ENCODE data around the gene ZNF503. TPM values are rescaled to one million over a fixed set of nuclear protein-coding genes. Genes with fewer than 3 reads are reported as not detected.

ZNF503 gene
- total RNA-seq, 1 experiment from 2014 or later = 2.0 TPM

- in situ Hi-C loops (cut with HindIII; ENCODE audit: low sequenced_read_pairs) = no loop called here
- no peak for DNase-seq (ENCODE audit: low spot score)
These were observed 31.2 kb upstream of the ZNF503 start for GRCh38 chr10:75432763-75433162.

DNA sequence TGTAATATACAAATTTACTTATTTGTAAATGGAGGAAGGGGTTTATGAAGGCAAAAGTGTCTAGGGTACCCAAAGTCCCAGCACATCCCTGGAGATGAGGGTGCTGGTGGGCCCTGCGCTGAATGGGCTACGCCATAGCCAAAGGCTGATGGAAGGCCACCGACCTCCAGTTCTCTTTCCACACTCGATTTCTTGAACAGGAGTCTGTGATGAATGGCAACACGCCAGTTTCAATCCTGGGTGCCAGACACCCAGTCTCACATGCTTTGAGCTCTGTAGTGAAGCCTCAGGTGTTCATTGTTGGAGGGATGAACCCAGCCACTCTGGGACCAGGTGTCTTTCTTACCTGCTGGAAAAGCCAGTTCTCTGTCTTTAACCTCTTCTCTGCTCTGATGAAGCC is 30.6 kb upstream of the ZNF503 start:
- DNase-seq (ENCODE audit: low spot score) = no peak
- in situ Hi-C loops (cut with HindIII; ENCODE audit: low sequenced_read_pairs) = no loop called here

DNA sequence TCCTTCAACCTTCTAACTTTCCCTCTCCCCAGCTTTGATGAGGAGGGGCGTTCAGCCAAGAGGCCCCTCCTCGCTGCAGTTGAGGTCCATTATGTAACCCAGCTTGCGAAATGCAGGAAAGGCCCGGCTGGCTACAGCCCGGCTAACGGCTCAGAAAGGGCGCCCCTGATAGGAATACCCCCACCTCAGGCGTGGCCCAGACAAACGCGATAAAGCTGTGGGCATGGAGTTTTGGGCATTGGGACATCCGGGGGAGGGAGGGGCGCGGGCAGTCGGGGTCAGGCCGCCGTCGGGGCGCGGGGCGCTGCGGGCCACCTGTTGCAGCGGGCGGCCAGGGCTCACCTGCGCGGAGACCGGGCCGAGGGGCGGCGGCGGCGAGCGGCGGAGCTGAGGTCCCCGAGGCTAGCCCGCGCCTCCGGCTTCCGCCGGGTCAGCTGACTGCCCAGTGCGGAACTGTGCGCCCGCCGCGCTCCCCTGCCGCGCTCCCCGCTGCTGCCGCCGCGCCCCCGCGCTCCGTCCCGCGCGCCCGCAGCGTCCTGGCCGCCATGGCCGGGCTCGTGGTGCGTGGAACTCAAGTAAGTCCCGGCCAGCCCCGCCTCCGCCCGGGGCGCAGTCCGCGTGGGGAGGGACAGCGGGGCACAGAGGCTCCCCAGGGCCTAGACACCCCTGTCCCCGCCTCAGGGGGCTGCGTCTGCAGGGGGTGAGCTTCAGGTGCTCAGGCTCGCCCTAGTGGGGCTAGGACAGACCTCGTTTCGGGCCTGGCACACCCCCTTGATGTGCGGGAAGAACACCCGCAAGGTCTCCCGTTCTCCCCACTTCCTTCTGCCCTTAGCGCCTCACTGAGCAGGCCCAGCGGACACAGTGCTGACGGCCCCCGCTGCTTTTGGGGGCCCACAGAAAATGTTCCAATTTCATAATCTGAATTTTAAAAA is 29.9 kb upstream of the ZNF503 start, which contains the start of gene LRMDA:
LRMDA (plus strand) TSS at position 445 of the 932 bp plus-strand sequence.
- DNase-seq (ENCODE audit: low spot score) = no peak
- in situ Hi-C loops (cut with HindIII; ENCODE audit: low sequenced_read_pairs) = no loop called here

- in situ Hi-C loops (cut with HindIII; ENCODE audit: low sequenced_read_pairs) = no loop called here
- no peak for DNase-seq (ENCODE audit: low spot score)
These were observed 28.6 kb upstream of the ZNF503 start for GRCh38 chr10:75430000-75430763.

- in situ Hi-C loops (cut with HindIII; ENCODE audit: low sequenced_read_pairs) = no loop called here
- DNase-seq (ENCODE audit: low spot score) = no peak
These were observed 27.7 kb upstream of the ZNF503 start for GRCh38 chr10:75429159-75429827.

DNA sequence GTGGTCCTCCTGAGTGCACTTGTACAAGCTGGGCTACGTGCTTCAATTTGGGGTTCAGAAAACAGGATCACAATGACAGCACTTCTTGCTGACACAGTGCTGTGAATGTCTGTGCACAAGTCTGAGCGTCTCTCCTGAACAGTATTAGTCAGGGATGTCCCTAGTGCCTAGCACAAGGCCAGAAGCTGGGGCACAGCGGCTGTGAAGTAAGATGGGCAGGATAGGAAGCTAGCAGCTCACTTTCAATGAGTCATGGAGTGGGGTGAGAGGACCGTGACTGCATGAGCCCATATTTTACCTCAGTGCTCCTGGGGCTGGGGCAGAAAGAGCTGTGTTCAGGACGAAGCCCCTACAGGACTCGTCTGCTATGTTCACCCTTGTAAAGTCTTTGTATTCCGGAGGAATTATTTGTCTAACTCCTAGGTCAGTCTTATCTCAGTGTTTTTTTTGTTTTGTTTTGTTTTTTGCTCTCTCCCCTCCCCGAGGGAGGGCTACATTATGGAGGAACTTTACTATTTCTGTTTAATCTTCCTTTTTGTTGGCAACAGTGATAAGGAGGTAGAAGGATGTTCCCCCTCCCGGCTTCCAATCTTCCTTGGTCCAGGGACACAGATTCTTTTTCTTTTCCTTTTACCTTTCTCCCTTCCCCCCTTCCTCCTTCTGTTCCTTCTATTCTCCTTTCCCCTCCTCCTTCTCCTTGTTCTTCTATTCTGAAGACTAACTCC is 27.0 kb upstream of the ZNF503 start:
- in situ Hi-C loops (cut with HindIII; ENCODE audit: low sequenced_read_pairs) = no loop called here
- DNase-seq (ENCODE audit: low spot score) = no peak

DNA sequence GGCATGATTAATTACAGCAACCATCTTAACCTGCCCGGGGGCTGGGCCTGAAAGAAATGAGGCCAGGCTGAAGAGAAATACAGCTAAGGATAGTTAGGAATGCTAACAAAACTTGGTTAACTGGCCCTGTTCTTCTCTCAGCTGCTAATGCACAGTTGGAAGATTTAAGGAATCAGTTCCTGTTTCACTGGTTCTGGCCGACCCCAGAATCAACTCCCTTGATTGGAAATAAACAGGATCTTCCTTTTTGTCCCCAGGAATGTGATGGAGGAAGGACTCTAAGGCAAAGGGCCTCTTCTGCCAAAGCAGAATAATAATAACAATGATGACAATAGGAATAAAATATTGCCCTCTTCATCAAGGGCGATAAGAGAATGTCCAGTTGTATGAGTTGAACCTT is 26.4 kb upstream of the ZNF503 start:
- DNase-seq (ENCODE audit: low spot score) = no peak
- in situ Hi-C loops (cut with HindIII; ENCODE audit: low sequenced_read_pairs) = no loop called here

GRCh38 chr10:75426880-75427279 is 25.3 kb upstream of the ZNF503 start:
- no peak for DNase-seq (ENCODE audit: low spot score)
- in situ Hi-C loops (cut with HindIII; ENCODE audit: low sequenced_read_pairs) = no loop called here

DNA sequence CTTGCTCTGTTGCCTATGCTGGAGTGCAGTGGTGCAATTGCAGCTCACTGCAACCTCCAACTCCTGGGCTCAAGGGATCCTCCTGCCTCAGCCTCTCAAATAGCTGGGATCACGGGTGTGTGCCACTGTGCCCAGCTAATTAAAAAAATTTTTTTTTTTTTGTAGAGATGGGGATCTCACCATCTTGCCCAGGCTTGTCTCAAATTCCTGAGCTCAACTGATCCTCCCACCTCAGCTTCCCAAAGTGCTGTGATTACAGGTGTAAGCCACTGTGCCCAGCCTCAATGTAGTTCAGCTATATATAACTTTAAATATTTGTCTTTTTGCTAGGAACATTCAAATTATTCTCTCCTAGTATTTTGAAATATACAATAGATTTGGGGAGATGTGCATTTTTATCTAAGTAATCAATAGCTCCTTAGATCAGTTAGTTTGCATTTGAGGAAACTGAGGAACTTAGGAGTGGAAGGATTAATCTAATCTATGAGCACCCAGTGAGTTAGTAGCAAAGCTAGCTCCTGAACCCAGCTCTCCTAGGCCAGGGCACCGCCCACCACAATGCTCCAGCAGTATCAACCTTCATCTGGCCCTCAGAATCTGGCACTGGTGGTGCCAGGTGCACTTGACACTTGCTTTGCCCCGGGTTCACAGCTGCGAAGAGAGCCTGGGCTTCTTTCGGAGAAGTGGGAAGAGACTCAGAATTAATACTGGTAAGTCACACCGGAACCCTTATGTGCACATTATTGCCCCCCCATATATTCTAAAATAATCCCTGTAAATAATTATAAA is 23.9 kb upstream of the ZNF503 start:
- DNase-seq (ENCODE audit: low spot score) = no peak
- in situ Hi-C loops (cut with HindIII; ENCODE audit: low sequenced_read_pairs) = no loop called here

GRCh38 chr10:75424571-75424970 is 23.0 kb upstream of the ZNF503 start:
- no peak for DNase-seq (ENCODE audit: low spot score)

GRCh38 chr10:75422913-75423312 is 21.3 kb upstream of the ZNF503 start:
- in situ Hi-C loops (cut with HindIII; ENCODE audit: low sequenced_read_pairs) = no loop called here
- no peak for DNase-seq (ENCODE audit: low spot score)

More at GRCh38 chr10:75424571-75424970, 23.0 kb upstream of the ZNF503 start:
- in situ Hi-C loops (cut with HindIII; ENCODE audit: low sequenced_read_pairs) = no loop called here

DNA sequence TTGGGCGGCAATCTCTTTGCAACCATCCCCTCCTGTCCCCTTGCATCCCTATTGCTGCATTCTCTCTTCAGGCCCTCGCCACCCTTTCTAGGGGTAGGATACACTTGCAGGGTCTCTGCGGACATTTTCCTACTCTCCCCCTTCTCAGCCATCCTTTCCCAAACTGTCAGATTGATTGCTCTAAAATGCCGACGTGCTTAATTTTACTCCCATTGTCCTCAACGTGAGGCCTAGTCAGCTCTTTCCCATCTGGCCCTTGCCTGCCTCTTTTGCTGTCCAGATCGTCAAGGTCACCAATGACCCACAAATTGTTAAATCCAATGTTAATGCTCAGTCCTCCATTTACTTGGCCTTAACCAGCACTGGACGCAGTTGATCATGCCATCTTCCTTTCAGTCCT is 17.1 kb upstream of the ZNF503 start:
- in situ Hi-C loops (cut with HindIII; ENCODE audit: low sequenced_read_pairs) = no loop called here
- DNase-seq (ENCODE audit: low spot score) = no peak

DNA sequence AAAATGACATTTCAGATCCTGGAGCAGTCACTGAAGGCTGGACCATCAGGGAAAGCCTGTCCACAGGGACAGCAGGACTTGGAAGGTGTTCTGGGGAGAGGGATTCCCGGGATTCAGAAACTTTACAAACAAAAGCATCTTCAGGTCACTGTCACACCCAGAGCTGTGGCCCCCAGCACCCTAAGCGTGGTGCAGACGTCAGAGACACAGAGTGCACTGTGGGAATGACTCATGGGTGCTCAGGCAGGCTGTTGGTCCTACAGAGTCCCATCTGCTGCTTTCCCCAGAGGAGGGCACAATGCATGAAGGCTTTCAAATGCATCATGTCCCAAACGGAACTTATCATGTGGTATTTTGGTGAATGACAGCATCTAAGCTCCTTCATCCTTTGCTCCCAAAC is 16.7 kb upstream of the ZNF503 start:
- no peak for DNase-seq (ENCODE audit: low spot score)
- in situ Hi-C loops (cut with HindIII; ENCODE audit: low sequenced_read_pairs) = no loop called here

- DNase-seq (ENCODE audit: low spot score) = no peak
- in situ Hi-C loops (cut with HindIII; ENCODE audit: low sequenced_read_pairs) = no loop called here
These were observed 16.0 kb upstream of the ZNF503 start for GRCh38 chr10:75417522-75417927.

DNA sequence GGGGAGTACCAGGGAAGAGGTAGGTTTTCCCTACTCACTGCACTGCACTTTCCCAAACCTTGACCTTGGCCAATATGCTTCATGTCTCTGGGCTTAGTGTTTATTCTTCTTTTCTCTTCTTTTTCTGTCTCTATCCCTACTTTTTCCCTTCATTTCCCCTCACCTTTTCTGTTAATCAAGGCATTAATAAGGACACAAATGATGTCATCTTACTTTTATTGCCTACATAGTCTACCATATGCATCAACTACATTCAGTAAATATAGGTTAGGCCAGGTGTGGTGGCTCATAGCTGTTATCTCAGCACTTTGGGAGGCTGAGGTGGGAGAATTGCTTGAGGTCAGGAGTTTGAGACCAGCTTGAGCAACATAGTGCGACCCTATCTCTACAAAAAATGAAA is 13.0 kb upstream of the ZNF503 start:
- in situ Hi-C loops (cut with HindIII; ENCODE audit: low sequenced_read_pairs) = no loop called here
- DNase-seq (ENCODE audit: low spot score) = no peak

DNA sequence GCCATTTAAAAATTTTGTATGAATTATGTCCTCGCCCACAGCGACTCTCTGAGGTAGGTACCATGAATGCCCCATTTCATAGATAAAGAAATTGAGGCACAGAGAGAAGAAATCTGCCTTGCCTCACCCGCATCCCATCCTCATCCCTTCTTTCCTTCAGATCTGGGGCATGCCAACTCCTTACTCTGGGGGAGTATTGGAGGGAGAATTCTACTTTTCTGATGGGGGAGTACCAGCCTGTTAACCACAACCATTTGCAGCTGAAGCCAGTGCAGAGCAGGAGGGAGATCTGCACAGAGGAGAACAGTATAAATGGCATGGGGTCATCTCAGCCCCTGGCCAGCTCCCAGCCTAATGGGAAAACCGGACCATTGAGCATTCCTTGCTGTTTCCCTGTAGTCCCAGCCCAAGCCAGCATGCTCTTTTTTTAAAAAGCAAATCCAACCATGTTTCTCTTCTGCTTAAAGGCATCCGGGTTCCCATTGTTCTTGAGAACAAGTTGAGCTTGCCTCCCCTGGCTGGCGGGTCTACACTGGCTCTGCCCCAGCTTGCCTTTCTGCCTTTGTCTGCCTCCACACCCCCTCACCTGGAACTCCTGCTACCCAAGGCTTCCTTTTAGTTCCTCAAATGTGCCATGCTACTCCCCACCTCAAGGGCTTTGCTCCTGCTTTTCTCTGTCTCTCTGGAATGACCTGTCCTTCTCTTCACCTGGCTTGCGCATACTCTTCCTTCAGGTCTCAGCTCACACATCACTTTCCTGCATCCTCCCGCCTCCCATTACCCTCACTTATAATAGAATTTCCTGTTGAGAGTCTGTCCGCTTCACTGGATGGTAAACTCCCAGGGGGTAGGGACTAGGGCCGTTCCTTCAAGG is 8.8 kb upstream of the ZNF503 start:
- DNase-seq (ENCODE audit: low spot score) = no peak
- in situ Hi-C loops (cut with HindIII; ENCODE audit: low sequenced_read_pairs) = no loop called here
